A549 (cell line): ENCODE measurements around the gene RHOBTB1. TPM values are rescaled to one million over a fixed set of nuclear protein-coding genes. Genes with fewer than 3 reads are reported as not detected.

ENCODE experiments used
- ATAC-seq, 2 experiments: fragments of 200-7000 bp in 1 of 2; fragments of >200 bp in 1 of 2; cut with Nextera tagmentation in 1 of 2; cut with Tn5 transposase in 1 of 2; 3 replicates each; pipeline versions ENCODE4 v1.8.0 to v1.9.1; 2018 to 2020; ENCODE audit warnings: mild to moderate bottlenecking in 1 of 2, moderate library complexity in 1 of 2
- CTCF ChIA-PET: fragments of 300-600 bp; sonication (Branson Sonifier 250); formaldehyde crosslinking; extraction: SDS; loops from one replicate; lab custom pipeline; 2021; ENCODE audit warnings: antibody characterized with exemption, inconsistent platforms; lab: Yijun Ruan, JAX
- POLR2A ChIA-PET: fragments of 350-600 bp; formaldehyde crosslinking; extraction: SDS; loops from one replicate; lab custom pipeline; 2021; ENCODE audit warnings: antibody characterized with exemption, inconsistent platforms; lab: Yijun Ruan, JAX
- DNase-seq, 2 experiments: peaks; one replicate each; pipeline versions ENCODE4 v3.0.0 to v3.0.0-alpha.2; 2011 to 2016; ENCODE audit warnings: low read depth in 1 of 2, low spot score in 1 of 2
- FAIRE-seq: peaks from 2 replicates; lab custom pipeline; 2011; peaks lifted over from hg19 to GRCh38; lab: Jason Lieb, UNC
- H3K27ac ChIP-seq, 2 experiments: fragments of >200 bp; sonication (Bioruptor Twin); formaldehyde crosslinking; 3 replicates each; pipeline ENCODE4 v1.5.1; 2016 to 2017
- H3K4me1 ChIP-seq: fragments of >200 bp; sonication (Bioruptor Twin); formaldehyde crosslinking; 3 replicates; pipeline ENCODE4 v1.6.1; 2016
- H3K4me2 ChIP-seq: fragments of >200 bp; sonication (Bioruptor Twin); formaldehyde crosslinking; 3 replicates; pipeline ENCODE4 v1.6.1; 2016
- H3K4me3 ChIP-seq: fragments of >200 bp; sonication (Bioruptor Twin); formaldehyde crosslinking; 3 replicates; pipeline ENCODE4 v1.5.1; 2016
- H3K9me3 ChIP-seq: fragments of >200 bp; sonication (Bioruptor Twin); formaldehyde crosslinking; 3 replicates; pipeline ENCODE4 v1.6.1; 2016
- CBX2 ChIP-seq: fragments of 200-600 bp; sonication (generic); IDR thresholded peaks from 2 replicates; pipeline ENCODE4 v1.6.1; 2016; ENCODE audit warnings: low read depth, mild to moderate bottlenecking, borderline replicate concordance
- CBX8 ChIP-seq: fragments of 200-600 bp; sonication (generic); IDR thresholded peaks from 2 replicates; pipeline ENCODE4 v1.6.1; 2016
- EHF ChIP-seq: fragments of 250-450 bp; sonication (Bioruptor Pico); IDR thresholded peaks from 2 replicates; pipeline ENCODE4 v1.5.0; 2020; ENCODE audit warnings: mild to moderate bottlenecking
- EP300 ChIP-seq, 2 experiments: fragments of >200 bp; sonication (Bioruptor Twin); formaldehyde crosslinking; IDR thresholded peaks; 2 replicates in 1 of 2; 3 replicates in 1 of 2; pipeline ENCODE4 v1.6.1; 2016 to 2017
- ESRRA ChIP-seq: fragments of 150-350 bp; IDR thresholded peaks from 2 replicates; pipeline ENCODE4 v1.6.1; 2014; ENCODE audit warnings: mild to moderate bottlenecking, low read length, borderline replicate concordance
- FOSB ChIP-seq: fragments of 250-450 bp; sonication (Bioruptor Pico); IDR thresholded peaks from 2 replicates; pipeline ENCODE4 v1.5.0; 2020; ENCODE audit warnings: mild to moderate bottlenecking, moderate library complexity
- FOSL2 ChIP-seq, 2 experiments: fragments of 450-650 bp in 1 of 2; fragments of >200 bp in 1 of 2; sonication (Bioruptor Twin) in 1 of 2; formaldehyde crosslinking; IDR thresholded peaks; 2 replicates each; pipeline versions ENCODE4 v1.5.0 to v1.6.1; 2016 to 2020; ENCODE audit warnings: mild to moderate bottlenecking in 1 of 2, moderate library complexity in 1 of 2
- HDAC2 ChIP-seq: fragments of 200-600 bp; sonication (generic); IDR thresholded peaks from 2 replicates; pipeline ENCODE4 v1.6.1; 2016
- HEYL ChIP-seq: fragments of 250-450 bp; sonication (Bioruptor Pico); IDR thresholded peaks from 2 replicates; pipeline ENCODE4 v1.8.0; 2021; ENCODE audit warnings: mild to moderate bottlenecking, moderate library complexity
- HOXA7 ChIP-seq: fragments of 250-450 bp; sonication (Bioruptor Pico); IDR thresholded peaks from 2 replicates; pipeline ENCODE4 v1.5.0; 2020; ENCODE audit warnings: mild to moderate bottlenecking, moderate library complexity
- HOXB13 ChIP-seq: fragments of 250-450 bp; sonication (Bioruptor Pico); IDR thresholded peaks from 2 replicates; pipeline ENCODE4 v1.5.0; 2020; ENCODE audit warnings: low read depth, mild to moderate bottlenecking, moderate library complexity
- JUNB ChIP-seq: fragments of >200 bp; sonication (Bioruptor Twin); formaldehyde crosslinking; IDR thresholded peaks from 2 replicates; pipeline ENCODE4 v1.6.1; 2016
- KDM1A ChIP-seq: fragments of 200-600 bp; sonication (generic); IDR thresholded peaks from 2 replicates; pipeline ENCODE4 v1.6.1; 2016; ENCODE audit warnings: low read depth, mild to moderate bottlenecking
- KDM5A ChIP-seq: fragments of 200-600 bp; sonication (generic); IDR thresholded peaks from 2 replicates; pipeline ENCODE4 v1.6.1; 2016; ENCODE audit warnings: antibody characterized with exemption, mild to moderate bottlenecking
- MAZ ChIP-seq: fragments of 150-350 bp; IDR thresholded peaks from 2 replicates; pipeline ENCODE4 v1.6.1; 2014; ENCODE audit warnings: antibody characterized with exemption, low read depth, low read length, borderline replicate concordance
- MYC ChIP-seq: IDR thresholded peaks from 2 replicates; pipeline ENCODE4 v1.6.1; 2012; ENCODE audit warnings: mild to moderate bottlenecking, inconsistent platforms, low read length, improper control_type of control experiment, borderline replicate concordance
- NFE2L2 ChIP-seq: fragments of 150-350 bp; conservative IDR thresholded peaks from 2 replicates; pipeline ENCODE4 v1.6.1; 2014; ENCODE audit warnings: low read length
- NPAS2 ChIP-seq: fragments of 250-450 bp; sonication (Bioruptor Pico); IDR thresholded peaks from 2 replicates; pipeline ENCODE4 v1.8.0; 2022; ENCODE audit warnings: mild to moderate bottlenecking, moderate library complexity, borderline replicate concordance
- RAD21 ChIP-seq, 2 experiments: fragments of >200 bp in 1 of 2; sonication (Bioruptor Twin) in 1 of 2; formaldehyde crosslinking in 1 of 2; IDR thresholded peaks in 1 of 2; conservative IDR thresholded peaks in 1 of 2; 2 replicates in 1 of 2; 3 replicates in 1 of 2; pipeline ENCODE4 v1.6.1; 2012 to 2018; ENCODE audit warnings: inconsistent platforms in 1 of 2
- RARB ChIP-seq: fragments of 250-450 bp; sonication (Bioruptor Pico); IDR thresholded peaks from 2 replicates; pipeline ENCODE4 v1.8.0; 2021; ENCODE audit warnings: mild to moderate bottlenecking, moderate library complexity
- SMC3 ChIP-seq: fragments of >200 bp; sonication (Bioruptor Twin); formaldehyde crosslinking; IDR thresholded peaks from 3 replicates; pipeline ENCODE4 v1.6.1; 2018; ENCODE audit warnings: inconsistent platforms
- TP53 ChIP-seq: fragments of 250-450 bp; sonication (Bioruptor Pico); IDR thresholded peaks from 2 replicates; pipeline ENCODE4 v1.5.0; 2021; ENCODE audit warnings: mild to moderate bottlenecking, moderate library complexity
- ZSCAN20 ChIP-seq: fragments of 250-450 bp; sonication (Bioruptor Pico); IDR thresholded peaks from 2 replicates; pipeline ENCODE4 v1.8.0; 2022; ENCODE audit warnings: mild to moderate bottlenecking, moderate library complexity
- WGBS: methylation state at CpG from one replicate; pipeline ENCODE4 v1.1.6; 2017; ENCODE audit errors: missing lambda C conversion rate; 5-methylcytosine and 5-hydroxymethylcytosine counted together
- polyA plus RNA-seq, 4 experiments: library from polyadenylated mRNA; depleted of rRNA in 3 of 4; stranded (reverse); fragments of >200 nt; fragmentation: RNase III in 1 of 4; extraction: RNeasy Plus Mini Kit Qiagen cat#74134 plus additional on column Dnase treatment in 1 of 4; gene quantifications; 2 replicates in 3 of 4; 3 replicates in 1 of 4; pipeline ENCODE4 v1.2.3, GENCODE V29; 2011 to 2017
- TF ChIP-seq, protein P1 (sequence below): IDR thresholded peaks from 2 replicates; pipeline ENCODE4 v1.6.1; 2012
- TF ChIP-seq, protein P2 (sequence below): IDR thresholded peaks from 2 replicates; pipeline ENCODE4 v1.6.1; 2012; ENCODE audit warnings: low read depth, borderline replicate concordance
- TF ChIP-seq, protein P3 (sequence below): fragments of 200-600 bp; sonication (generic); IDR thresholded peaks from 2 replicates; pipeline ENCODE4 v1.6.1; 2016; ENCODE audit warnings: antibody characterized with exemption, mild to moderate bottlenecking, moderate library complexity
- TF ChIP-seq, protein P4 (sequence below): fragments of >200 bp; sonication (Bioruptor Twin); formaldehyde crosslinking; IDR thresholded peaks from 3 replicates; pipeline ENCODE4 v1.5.1; 2016
- TF ChIP-seq, protein P5 (sequence below): IDR thresholded peaks from 2 replicates; pipeline ENCODE4 v1.6.1; 2012
- TF ChIP-seq, protein P6 (sequence below): fragments of 250-450 bp; sonication (Bioruptor Pico); IDR thresholded peaks from 2 replicates; pipeline ENCODE4 v1.5.0; 2021; ENCODE audit warnings: mild to moderate bottlenecking, moderate library complexity, borderline replicate concordance
- TF ChIP-seq, protein P7 (sequence below): fragments of 250-450 bp; sonication (Bioruptor Pico); IDR thresholded peaks from 2 replicates; pipeline ENCODE4 v1.5.0; 2020; ENCODE audit warnings: low read depth, mild to moderate bottlenecking, moderate library complexity

The RHOBTB1 gene
- polyA plus RNA-seq, 2 of the 4 experiments (the other 2 are of a cell fraction): 6.6 to 24.7 TPM

DNA sequence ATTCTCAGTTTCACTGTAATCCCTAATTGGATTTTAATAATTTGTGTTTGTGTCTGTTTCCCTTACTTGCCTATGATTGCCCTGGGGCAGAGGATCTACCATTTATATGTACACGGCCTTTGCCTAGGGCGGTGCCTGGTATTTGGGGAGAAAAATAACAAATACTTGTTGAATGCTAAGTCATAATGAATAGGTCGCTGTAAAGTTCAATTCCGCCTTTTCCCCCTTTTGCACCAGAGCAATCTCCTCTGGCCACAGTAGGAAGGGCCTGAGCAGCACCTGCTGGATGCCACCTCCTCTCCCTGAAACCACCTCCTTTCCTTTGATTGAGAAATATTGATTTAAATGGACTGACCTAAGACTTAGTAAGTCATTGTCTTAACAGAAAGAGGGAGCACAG lies 70.2 kb downstream of the RHOBTB1 start:
- no peak overlapping the region for H3K27ac ChIP-seq
- DNase-seq: no peak
- no peaks in the 10 kb centered on the region for H3K4me1 ChIP-seq
- FAIRE-seq: no peak
- ChIA-PET POLR2A (no interaction called here), CTCF (interaction anchor here (1.2 kb wide), 1 partner anchor 32 kb away, joined by 3 read pairs; no protein-coding TSS in a partner anchor)
- H3K4me2 ChIP-seq: no peak overlapping the region
- TF ChIP-seq FOSB (CRISPR knock-in tag) (no peak), RAD21 (conservative IDR thresholded peaks at IDR 0.05 in 1 of 2, IDR thresholded peaks at IDR 0.05 in 1 of 2) (no peak), ESRRA (no peak), JUNB (no peak), NFE2L2 (no peak), KDM1A (no peak), MYC (no peak), EHF (CRISPR knock-in tag) (no peak), NPAS2 (no peak), HEYL (no peak), MAZ (no peak), KDM5A (no peak), SMC3 (no peak), HOXB13 (no peak), CBX8 (no peak), ZSCAN20 (CRISPR knock-in tag) (no peak)
- TF ChIP-seq, protein P1, sequence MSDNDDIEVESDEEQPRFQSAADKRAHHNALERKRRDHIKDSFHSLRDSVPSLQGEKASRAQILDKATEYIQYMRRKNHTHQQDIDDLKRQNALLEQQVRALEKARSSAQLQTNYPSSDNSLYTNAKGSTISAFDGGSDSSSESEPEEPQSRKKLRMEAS: no peak
- TF ChIP-seq, protein P2, sequence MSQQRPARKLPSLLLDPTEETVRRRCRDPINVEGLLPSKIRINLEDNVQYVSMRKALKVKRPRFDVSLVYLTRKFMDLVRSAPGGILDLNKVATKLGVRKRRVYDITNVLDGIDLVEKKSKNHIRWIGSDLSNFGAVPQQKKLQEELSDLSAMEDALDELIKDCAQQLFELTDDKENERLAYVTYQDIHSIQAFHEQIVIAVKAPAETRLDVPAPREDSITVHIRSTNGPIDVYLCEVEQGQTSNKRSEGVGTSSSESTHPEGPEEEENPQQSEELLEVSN: no peak
- TF ChIP-seq, protein P3, sequence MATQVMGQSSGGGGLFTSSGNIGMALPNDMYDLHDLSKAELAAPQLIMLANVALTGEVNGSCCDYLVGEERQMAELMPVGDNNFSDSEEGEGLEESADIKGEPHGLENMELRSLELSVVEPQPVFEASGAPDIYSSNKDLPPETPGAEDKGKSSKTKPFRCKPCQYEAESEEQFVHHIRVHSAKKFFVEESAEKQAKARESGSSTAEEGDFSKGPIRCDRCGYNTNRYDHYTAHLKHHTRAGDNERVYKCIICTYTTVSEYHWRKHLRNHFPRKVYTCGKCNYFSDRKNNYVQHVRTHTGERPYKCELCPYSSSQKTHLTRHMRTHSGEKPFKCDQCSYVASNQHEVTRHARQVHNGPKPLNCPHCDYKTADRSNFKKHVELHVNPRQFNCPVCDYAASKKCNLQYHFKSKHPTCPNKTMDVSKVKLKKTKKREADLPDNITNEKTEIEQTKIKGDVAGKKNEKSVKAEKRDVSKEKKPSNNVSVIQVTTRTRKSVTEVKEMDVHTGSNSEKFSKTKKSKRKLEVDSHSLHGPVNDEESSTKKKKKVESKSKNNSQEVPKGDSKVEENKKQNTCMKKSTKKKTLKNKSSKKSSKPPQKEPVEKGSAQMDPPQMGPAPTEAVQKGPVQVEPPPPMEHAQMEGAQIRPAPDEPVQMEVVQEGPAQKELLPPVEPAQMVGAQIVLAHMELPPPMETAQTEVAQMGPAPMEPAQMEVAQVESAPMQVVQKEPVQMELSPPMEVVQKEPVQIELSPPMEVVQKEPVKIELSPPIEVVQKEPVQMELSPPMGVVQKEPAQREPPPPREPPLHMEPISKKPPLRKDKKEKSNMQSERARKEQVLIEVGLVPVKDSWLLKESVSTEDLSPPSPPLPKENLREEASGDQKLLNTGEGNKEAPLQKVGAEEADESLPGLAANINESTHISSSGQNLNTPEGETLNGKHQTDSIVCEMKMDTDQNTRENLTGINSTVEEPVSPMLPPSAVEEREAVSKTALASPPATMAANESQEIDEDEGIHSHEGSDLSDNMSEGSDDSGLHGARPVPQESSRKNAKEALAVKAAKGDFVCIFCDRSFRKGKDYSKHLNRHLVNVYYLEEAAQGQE: no peak
- TF ChIP-seq, protein P4, sequence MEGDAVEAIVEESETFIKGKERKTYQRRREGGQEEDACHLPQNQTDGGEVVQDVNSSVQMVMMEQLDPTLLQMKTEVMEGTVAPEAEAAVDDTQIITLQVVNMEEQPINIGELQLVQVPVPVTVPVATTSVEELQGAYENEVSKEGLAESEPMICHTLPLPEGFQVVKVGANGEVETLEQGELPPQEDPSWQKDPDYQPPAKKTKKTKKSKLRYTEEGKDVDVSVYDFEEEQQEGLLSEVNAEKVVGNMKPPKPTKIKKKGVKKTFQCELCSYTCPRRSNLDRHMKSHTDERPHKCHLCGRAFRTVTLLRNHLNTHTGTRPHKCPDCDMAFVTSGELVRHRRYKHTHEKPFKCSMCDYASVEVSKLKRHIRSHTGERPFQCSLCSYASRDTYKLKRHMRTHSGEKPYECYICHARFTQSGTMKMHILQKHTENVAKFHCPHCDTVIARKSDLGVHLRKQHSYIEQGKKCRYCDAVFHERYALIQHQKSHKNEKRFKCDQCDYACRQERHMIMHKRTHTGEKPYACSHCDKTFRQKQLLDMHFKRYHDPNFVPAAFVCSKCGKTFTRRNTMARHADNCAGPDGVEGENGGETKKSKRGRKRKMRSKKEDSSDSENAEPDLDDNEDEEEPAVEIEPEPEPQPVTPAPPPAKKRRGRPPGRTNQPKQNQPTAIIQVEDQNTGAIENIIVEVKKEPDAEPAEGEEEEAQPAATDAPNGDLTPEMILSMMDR: no peak
- no peaks in the 10 kb centered on the region for H3K9me3 ChIP-seq
- no peak overlapping the region for H3K4me3 ChIP-seq
- 79% methylated on average over 4 of the region's 4 CpGs for WGBS
- no peak for ATAC-seq

DNA sequence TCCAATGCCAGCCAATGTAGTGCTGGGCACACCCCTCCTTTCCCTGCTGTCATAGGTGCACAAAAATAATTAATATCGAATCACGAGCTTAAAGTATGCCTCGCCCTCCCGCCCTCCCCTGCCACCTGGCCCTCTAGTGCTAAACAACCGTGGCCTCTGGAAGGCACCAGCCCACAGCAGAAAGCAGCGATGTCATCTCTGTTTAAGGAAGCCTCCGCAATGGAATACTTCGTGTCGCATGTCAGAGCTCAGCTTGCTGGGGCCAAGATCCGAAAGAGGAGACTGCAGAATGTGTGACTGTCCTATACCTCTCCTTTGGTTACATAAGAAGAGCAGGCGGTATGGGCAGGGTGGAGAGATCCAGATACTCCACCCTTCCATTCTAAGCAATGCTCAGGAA lies 71.5 kb downstream of the RHOBTB1 start:
- Histone ChIP-seq H3K27ac (no peak overlapping the region), H3K4me2 (no peak overlapping the region), H3K4me3 (no peak overlapping the region), H3K9me3 (no peaks in the 10 kb centered on the region), H3K4me1 (no peaks in the 10 kb centered on the region)
- FAIRE-seq: no peak
- no peak for DNase-seq
- 83% methylated on average over 11 of the region's 11 CpGs for WGBS
- no peak for ATAC-seq
- CTCF ChIA-PET: interaction anchor here (1.2 to 1.8 kb wide), 2 partner anchors 11 to 31 kb away, joined by 3 to 5 read pairs; no protein-coding TSS in a partner anchor
- POLR2A ChIA-PET: no interaction called here
- TF ChIP-seq, protein P5, sequence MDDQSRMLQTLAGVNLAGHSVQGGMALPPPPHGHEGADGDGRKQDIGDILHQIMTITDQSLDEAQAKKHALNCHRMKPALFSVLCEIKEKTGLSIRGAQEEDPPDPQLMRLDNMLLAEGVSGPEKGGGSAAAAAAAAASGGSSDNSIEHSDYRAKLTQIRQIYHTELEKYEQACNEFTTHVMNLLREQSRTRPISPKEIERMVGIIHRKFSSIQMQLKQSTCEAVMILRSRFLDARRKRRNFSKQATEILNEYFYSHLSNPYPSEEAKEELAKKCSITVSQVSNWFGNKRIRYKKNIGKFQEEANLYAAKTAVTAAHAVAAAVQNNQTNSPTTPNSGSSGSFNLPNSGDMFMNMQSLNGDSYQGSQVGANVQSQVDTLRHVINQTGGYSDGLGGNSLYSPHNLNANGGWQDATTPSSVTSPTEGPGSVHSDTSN: no peak
- TF ChIP-seq, protein P6, sequence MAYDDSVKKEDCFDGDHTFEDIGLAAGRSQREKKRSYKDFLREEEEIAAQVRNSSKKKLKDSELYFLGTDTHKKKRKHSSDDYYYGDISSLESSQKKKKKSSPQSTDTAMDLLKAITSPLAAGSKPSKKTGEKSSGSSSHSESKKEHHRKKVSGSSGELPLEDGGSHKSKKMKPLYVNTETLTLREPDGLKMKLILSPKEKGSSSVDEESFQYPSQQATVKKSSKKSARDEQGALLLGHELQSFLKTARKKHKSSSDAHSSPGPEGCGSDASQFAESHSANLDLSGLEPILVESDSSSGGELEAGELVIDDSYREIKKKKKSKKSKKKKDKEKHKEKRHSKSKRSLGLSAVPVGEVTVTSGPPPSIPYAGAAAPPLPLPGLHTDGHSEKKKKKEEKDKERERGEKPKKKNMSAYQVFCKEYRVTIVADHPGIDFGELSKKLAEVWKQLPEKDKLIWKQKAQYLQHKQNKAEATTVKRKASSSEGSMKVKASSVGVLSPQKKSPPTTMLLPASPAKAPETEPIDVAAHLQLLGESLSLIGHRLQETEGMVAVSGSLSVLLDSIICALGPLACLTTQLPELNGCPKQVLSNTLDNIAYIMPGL (CRISPR knock-in tag): no peak
- TF ChIP-seq, protein P7, sequence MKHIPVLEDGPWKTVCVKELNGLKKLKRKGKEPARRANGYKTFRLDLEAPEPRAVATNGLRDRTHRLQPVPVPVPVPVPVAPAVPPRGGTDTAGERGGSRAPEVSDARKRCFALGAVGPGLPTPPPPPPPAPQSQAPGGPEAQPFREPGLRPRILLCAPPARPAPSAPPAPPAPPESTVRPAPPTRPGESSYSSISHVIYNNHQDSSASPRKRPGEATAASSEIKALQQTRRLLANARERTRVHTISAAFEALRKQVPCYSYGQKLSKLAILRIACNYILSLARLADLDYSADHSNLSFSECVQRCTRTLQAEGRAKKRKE (CRISPR knock-in tag): no peak
- no peak for TF ChIP-seq CBX2
- no peak for TF ChIP-seq TP53
- no peak for TF ChIP-seq HOXA7
- no peak for TF ChIP-seq FOSL2 (IDR thresholded peaks at IDR 0.05)
- TF ChIP-seq FOSL2 (CRISPR knock-in tag; IDR thresholded peaks at IDR 0.05): no peak
- no peak for TF ChIP-seq EHF (CRISPR knock-in tag)
- no peak for TF ChIP-seq RARB
- no peak for TF ChIP-seq MAZ
- TF ChIP-seq HDAC2: no peak
- TF ChIP-seq EP300 (IDR thresholded peaks at IDR 0.05): no peak
